Caco-2 (cell line): ENCODE results near the gene CD300LB. TPM values are rescaled to one million over a fixed set of nuclear protein-coding genes. Genes with fewer than 3 reads are reported as not detected.

Experiments used
- BruUV-seq: library from RNA; stranded (reverse); fragments of 400-500 nt; replicated peaks from 2 replicates; lab custom pipeline; 2021; lab: Mats Ljungman, UMichigan
- CTCF ChIA-PET: fragments of 300-600 bp; sonication (Branson Sonifier 250); formaldehyde crosslinking; loops from one replicate; lab custom pipeline; 2022; ENCODE audit warnings: antibody characterized with exemption; lab: Charles Lee
- POLR2A ChIA-PET: fragments of 300-600 bp; sonication (Branson Sonifier 250); formaldehyde crosslinking; loops from one replicate; lab custom pipeline; 2022; ENCODE audit warnings: antibody characterized with exemption; lab: Charles Lee
- DNase-seq, 2 experiments: peaks; one replicate each; pipeline versions ENCODE4 v3.0.0 to v3.0.0-alpha.2; 2020 to 2022
- H3K27me3 ChIP-seq: replicated peaks from 2 replicates; pipeline ENCODE4 v1.6.0; 2011; ENCODE audit warnings: low read length; ENCODE audit not compliant: control insufficient read depth, insufficient read depth
- H3K36me3 ChIP-seq: 2 replicates; pipeline ENCODE4 v1.5.1; 2011; ENCODE audit warnings: low read length; ENCODE audit not compliant: control insufficient read depth, insufficient read depth
- H3K4me1 ChIP-seq: fragments of 250-450 bp; sonication (Bioruptor Pico); 2 replicates; pipeline ENCODE4 v1.5.1; 2020; ENCODE audit warnings: mild to moderate bottlenecking
- H3K4me3 ChIP-seq: 2 replicates; pipeline ENCODE4 v1.5.1; 2011; ENCODE audit warnings: low read depth, mild to moderate bottlenecking, control low read depth, low read length
- H3K9me3 ChIP-seq: fragments of 250-450 bp; sonication (Bioruptor Pico); 2 replicates; pipeline ENCODE4 v1.5.1; 2020; ENCODE audit warnings: mild to moderate bottlenecking, moderate library complexity
- H3K27ac Mint-ChIP-seq: one replicate; pipeline ENCODE4 v1.8.0; 2022; ENCODE audit warnings: mixed read lengths; ENCODE audit not compliant: unreplicated experiment
- H3K27me3 Mint-ChIP-seq: one replicate; pipeline ENCODE4 v1.8.0; 2022; ENCODE audit warnings: mixed read lengths; ENCODE audit not compliant: insufficient read depth, unreplicated experiment
- H3K36me3 Mint-ChIP-seq: one replicate; pipeline ENCODE4 v1.8.0; 2022; ENCODE audit warnings: mild to moderate bottlenecking, mixed read lengths; ENCODE audit not compliant: insufficient read depth, unreplicated experiment
- H3K4me1 Mint-ChIP-seq: one replicate; pipeline ENCODE4 v1.8.0; 2022; ENCODE audit warnings: low read depth, mixed read lengths; ENCODE audit not compliant: unreplicated experiment
- H3K4me3 Mint-ChIP-seq: one replicate; pipeline ENCODE4 v1.8.0; 2022; ENCODE audit warnings: mild to moderate bottlenecking, moderate library complexity, mixed read lengths; ENCODE audit not compliant: unreplicated experiment
- H3K9me3 Mint-ChIP-seq: one replicate; pipeline ENCODE4 v1.8.0; 2022; ENCODE audit warnings: mixed read lengths; ENCODE audit not compliant: unreplicated experiment
- intact Hi-C: fragments of 100-400 bp; cut with micrococcal nuclease; formaldehyde crosslinking; loops from one replicate; pipeline ENCODE4 v1.10.0; 2022; ENCODE audit not compliant: unreplicated experiment
- total RNA-seq: library from RNA; stranded (reverse); gene quantifications from 2 replicates; pipeline ENCODE4 v1.2.3, GENCODE V29; 2022
- TF ChIP-seq, protein P1 (sequence below), 2 experiments: fragments of 200-600 bp in 1 of 2; IDR thresholded peaks; 1 replicate in 1 of 2; 2 replicates in 1 of 2; pipeline versions ENCODE4 v1.5.1 to v1.8.0; 2011 to 2022; ENCODE audit warnings: antibody characterized with exemption in 1 of 2, control low read depth in 1 of 2, inconsistent platforms in 1 of 2, low read depth in 1 of 2, low read length in 1 of 2, mild to moderate bottlenecking in 1 of 2, moderate library complexity in 1 of 2; ENCODE audit not compliant: insufficient read depth in 1 of 2, severe bottlenecking in 1 of 2, unreplicated experiment in 1 of 2

Gene CD300LB
- total RNA-seq, 1 experiment from 2014 or later = not detected

DNA sequence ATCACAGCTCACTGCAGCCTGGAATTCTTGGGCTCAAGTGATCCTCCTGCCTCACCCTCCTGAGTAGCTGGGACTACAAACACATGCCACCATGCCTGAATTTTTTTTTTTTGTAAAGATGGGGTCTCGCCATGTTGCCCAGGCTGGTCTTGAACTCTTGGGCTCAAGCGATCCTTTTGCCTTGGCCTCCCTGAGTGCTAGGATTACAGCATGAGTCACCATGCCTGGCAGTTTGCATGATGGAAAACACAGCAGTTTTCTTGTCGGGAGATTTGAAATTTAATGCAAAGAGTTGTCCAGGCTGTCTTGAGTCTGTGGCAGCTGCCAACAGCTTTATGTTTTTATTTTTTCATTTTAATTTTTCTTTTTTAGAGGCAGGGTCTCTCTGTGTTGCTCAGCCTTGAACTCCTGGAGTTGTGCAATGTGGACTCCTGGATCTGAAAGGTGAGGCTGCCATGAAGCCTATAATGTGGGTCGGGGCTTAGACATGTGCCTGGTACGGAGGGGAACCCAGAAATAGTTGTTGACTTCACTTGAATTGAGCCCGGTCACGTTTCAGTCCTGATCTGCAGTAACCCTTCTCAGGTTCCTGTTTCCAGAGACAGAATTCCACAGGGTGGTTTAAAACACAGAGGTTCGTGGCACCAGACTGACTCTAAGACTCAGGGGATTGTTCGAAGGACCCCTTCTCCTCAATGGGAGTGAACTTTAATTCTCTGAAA lies 46.1 kb downstream of the CD300LB start:
- BruUV-seq = no TSS peak
- no peaks in the 10 kb centered on the region for H3K36me3 ChIP-seq
- no peaks in the 10 kb centered on the region for H3K9me3 ChIP-seq
- no peak for DNase-seq
- Mint-ChIP-seq H3K4me3 (no peak overlapping the region), H3K27ac (no peak overlapping the region), H3K4me1 (no peaks in the 10 kb centered on the region), H3K36me3 (no peaks in the 10 kb centered on the region), H3K27me3 (peaks cover 28% of the 10 kb centered on the region), H3K9me3 (peaks cover 9% of the 10 kb centered on the region)
- H3K4me3 ChIP-seq = no peak overlapping the region
- H3K27me3 ChIP-seq = no peaks in the 10 kb centered on the region
- TF ChIP-seq, protein P1, sequence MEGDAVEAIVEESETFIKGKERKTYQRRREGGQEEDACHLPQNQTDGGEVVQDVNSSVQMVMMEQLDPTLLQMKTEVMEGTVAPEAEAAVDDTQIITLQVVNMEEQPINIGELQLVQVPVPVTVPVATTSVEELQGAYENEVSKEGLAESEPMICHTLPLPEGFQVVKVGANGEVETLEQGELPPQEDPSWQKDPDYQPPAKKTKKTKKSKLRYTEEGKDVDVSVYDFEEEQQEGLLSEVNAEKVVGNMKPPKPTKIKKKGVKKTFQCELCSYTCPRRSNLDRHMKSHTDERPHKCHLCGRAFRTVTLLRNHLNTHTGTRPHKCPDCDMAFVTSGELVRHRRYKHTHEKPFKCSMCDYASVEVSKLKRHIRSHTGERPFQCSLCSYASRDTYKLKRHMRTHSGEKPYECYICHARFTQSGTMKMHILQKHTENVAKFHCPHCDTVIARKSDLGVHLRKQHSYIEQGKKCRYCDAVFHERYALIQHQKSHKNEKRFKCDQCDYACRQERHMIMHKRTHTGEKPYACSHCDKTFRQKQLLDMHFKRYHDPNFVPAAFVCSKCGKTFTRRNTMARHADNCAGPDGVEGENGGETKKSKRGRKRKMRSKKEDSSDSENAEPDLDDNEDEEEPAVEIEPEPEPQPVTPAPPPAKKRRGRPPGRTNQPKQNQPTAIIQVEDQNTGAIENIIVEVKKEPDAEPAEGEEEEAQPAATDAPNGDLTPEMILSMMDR (IDR thresholded peaks at IDR 0.05; ENCODE audit: insufficient read depth in 1 of 2, low read depth in 1 of 2, low read length in 1 of 2, severe bottlenecking in 1 of 2, unreplicated experiment in 1 of 2) = no peak
- POLR2A ChIA-PET = no interaction called here
- no peaks in the 10 kb centered on the region for H3K4me1 ChIP-seq
- CTCF ChIA-PET = no interaction called here
- intact Hi-C loops = no loop called here

DNA sequence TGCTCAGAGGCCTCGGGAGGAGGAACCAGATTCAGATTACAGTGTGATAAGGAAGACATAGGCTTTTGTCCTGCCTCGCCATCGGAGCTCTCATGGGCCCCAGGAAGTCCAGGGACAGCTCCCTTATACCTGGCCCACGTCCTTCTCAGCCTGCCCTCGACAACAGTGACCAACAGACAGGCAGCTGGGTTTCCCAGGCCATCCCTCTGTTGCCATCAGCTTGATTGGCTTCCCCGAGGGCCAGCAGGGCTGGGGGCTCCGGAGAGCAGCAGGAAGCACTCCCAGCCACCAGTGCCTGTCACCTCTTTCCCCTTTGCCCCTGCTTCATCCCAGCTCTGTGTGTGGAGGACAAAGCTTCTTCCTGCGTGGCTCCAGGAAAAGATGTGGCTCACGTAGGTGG lies 47.2 kb downstream of the CD300LB start:
- Mint-ChIP-seq H3K4me3 (no peak overlapping the region), H3K9me3 (peaks cover 4% of the 10 kb centered on the region), H3K27ac (no peak overlapping the region), H3K4me1 (no peaks in the 10 kb centered on the region), H3K36me3 (no peaks in the 10 kb centered on the region), H3K27me3 (peaks cover 29% of the 10 kb centered on the region)
- no peak for DNase-seq
- Histone ChIP-seq H3K27me3 (no peaks in the 10 kb centered on the region), H3K36me3 (no peaks in the 10 kb centered on the region), H3K4me1 (no peaks in the 10 kb centered on the region), H3K4me3 (no peak overlapping the region), H3K9me3 (no peaks in the 10 kb centered on the region)
- BruUV-seq = no TSS peak
- TF ChIP-seq, protein P1 (IDR thresholded peaks at IDR 0.05; ENCODE audit: insufficient read depth in 1 of 2, low read depth in 1 of 2, low read length in 1 of 2, severe bottlenecking in 1 of 2, unreplicated experiment in 1 of 2) = no peak
- CTCF ChIA-PET = interaction anchor here (0.6 to 1.3 kb wide), 2 partner anchors 24 to 116 kb away, joined by 4 to 5 read pairs; no protein-coding TSS in a partner anchor
- intact Hi-C loops = no loop called here
- POLR2A ChIA-PET = no interaction called here

DNA sequence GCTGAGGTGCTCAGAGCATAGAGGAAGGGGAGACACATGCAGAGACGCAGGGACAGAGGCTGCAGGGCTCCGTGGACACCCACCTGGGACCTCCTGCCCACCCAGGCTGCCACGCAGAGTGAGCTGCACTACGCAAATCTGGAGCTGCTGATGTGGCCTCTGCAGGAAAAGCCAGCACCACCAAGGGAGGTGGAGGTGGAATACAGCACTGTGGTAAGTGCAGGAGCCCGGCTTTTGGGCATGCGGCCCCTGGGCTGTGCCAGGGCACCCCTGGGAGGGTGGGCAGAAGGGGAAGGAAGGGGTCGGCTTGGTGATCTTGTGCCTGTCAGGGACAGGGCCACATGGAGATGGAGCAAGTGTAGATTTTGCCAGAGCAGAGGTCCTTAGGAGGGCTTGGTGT lies 49.7 kb downstream of the CD300LB start:
- BruUV-seq = no TSS peak
- Histone ChIP-seq H3K9me3 (peaks cover under 1% of the 10 kb centered on the region), H3K4me1 (no peaks in the 10 kb centered on the region), H3K36me3 (no peaks in the 10 kb centered on the region), H3K27me3 (no peaks in the 10 kb centered on the region), H3K4me3 (no peak overlapping the region)
- intact Hi-C loops = no loop called here
- H3K9me3 Mint-ChIP-seq = peaks cover 2% of the 10 kb centered on the region
- no peaks in the 10 kb centered on the region for H3K36me3 Mint-ChIP-seq
- CTCF ChIA-PET = no interaction called here
- H3K4me3 Mint-ChIP-seq = no peak overlapping the region
- DNase-seq = no peak
- H3K27ac Mint-ChIP-seq = no peak overlapping the region
- POLR2A ChIA-PET = no interaction called here
- peaks cover 26% of the 10 kb centered on the region for H3K27me3 Mint-ChIP-seq
- TF ChIP-seq, protein P1 (IDR thresholded peaks at IDR 0.05; ENCODE audit: insufficient read depth in 1 of 2, low read depth in 1 of 2, low read length in 1 of 2, severe bottlenecking in 1 of 2, unreplicated experiment in 1 of 2) = no peak
- H3K4me1 Mint-ChIP-seq = no peaks in the 10 kb centered on the region
